SK-N-SH treated with all-trans-retinoic acid at 6 μM for 48 hours (cell line): ENCODE data around the gene NAA38.

Experiments
- ATAC-seq: fragments of 200-7000 bp; cut with Tn5 transposase; 3 replicates; pipeline ENCODE4 v1.9.1; 2020; ENCODE audit warnings: mild to moderate bottlenecking, moderate library complexity
- ARNTL ChIP-seq: fragments of 450-650 bp; formaldehyde crosslinking; IDR thresholded peaks from 2 replicates; pipeline ENCODE4 v1.5.0; 2020; ENCODE audit warnings: low read depth, mild to moderate bottlenecking, moderate library complexity, borderline replicate concordance
- BACH2 ChIP-seq: fragments of 250-450 bp; sonication (Bioruptor Pico); IDR thresholded peaks from 2 replicates; pipeline ENCODE4 v1.9.0; 2021; ENCODE audit warnings: mild to moderate bottlenecking, borderline replicate concordance
- CREB5 ChIP-seq: fragments of 250-450 bp; sonication (Bioruptor Pico); IDR thresholded peaks from 2 replicates; pipeline ENCODE4 v1.5.1; 2020; ENCODE audit warnings: low read depth, mild to moderate bottlenecking, moderate library complexity
- CSDC2 ChIP-seq: fragments of 250-450 bp; sonication (Bioruptor Pico); IDR thresholded peaks from 2 replicates; pipeline ENCODE4 v1.5.0; 2020; ENCODE audit warnings: mild to moderate bottlenecking, moderate library complexity
- ESRRG ChIP-seq: fragments of 250-450 bp; sonication (Bioruptor Pico); IDR thresholded peaks from 2 replicates; pipeline ENCODE4 v1.6.1; 2021; ENCODE audit warnings: mild to moderate bottlenecking
- GLIS3 ChIP-seq: fragments of 250-450 bp; sonication (Bioruptor Pico); IDR thresholded peaks from 2 replicates; pipeline ENCODE4 v1.5.0; 2020; ENCODE audit warnings: mild to moderate bottlenecking, moderate library complexity
- ISL1 ChIP-seq: fragments of 250-450 bp; sonication (Bioruptor Pico); IDR thresholded peaks from 2 replicates; pipeline ENCODE4 v2.1.2; 2022; ENCODE audit warnings: mild to moderate bottlenecking, moderate library complexity
- PATZ1 ChIP-seq: fragments of 250-450 bp; sonication (Bioruptor Pico); IDR thresholded peaks from 2 replicates; pipeline ENCODE4 v1.8.0; 2020; ENCODE audit warnings: mild to moderate bottlenecking, moderate library complexity, borderline replicate concordance
- POU6F1 ChIP-seq: fragments of 250-450 bp; sonication (Bioruptor Pico); IDR thresholded peaks from 2 replicates; pipeline ENCODE4 v1.8.0; 2021; ENCODE audit warnings: low read depth, mild to moderate bottlenecking, moderate library complexity, borderline replicate concordance
- RARB ChIP-seq: fragments of 250-450 bp; sonication (Bioruptor Pico); IDR thresholded peaks from 2 replicates; pipeline ENCODE4 v1.8.0; 2021; ENCODE audit warnings: mild to moderate bottlenecking, moderate library complexity
- SNAI2 ChIP-seq: fragments of 250-450 bp; sonication (Bioruptor Pico); IDR thresholded peaks from 2 replicates; pipeline ENCODE4 v1.5.0; 2020; ENCODE audit warnings: mild to moderate bottlenecking, moderate library complexity
- TCF4 ChIP-seq: fragments of 250-450 bp; sonication (Bioruptor Pico); IDR thresholded peaks from 2 replicates; pipeline ENCODE4 v1.8.0; 2021; ENCODE audit warnings: mild to moderate bottlenecking, moderate library complexity, borderline replicate concordance
- TOX ChIP-seq: fragments of 250-450 bp; sonication (Bioruptor Pico); IDR thresholded peaks from 2 replicates; pipeline ENCODE4 v1.8.0; 2021; ENCODE audit warnings: mild to moderate bottlenecking, moderate library complexity, borderline replicate concordance
- ZC3H10 ChIP-seq: fragments of 250-450 bp; sonication (Bioruptor Pico); IDR thresholded peaks from 2 replicates; pipeline ENCODE4 v1.5.1; 2021; ENCODE audit warnings: mild to moderate bottlenecking, moderate library complexity
- ZFP3 ChIP-seq: fragments of 250-450 bp; sonication (Bioruptor Pico); IDR thresholded peaks from 2 replicates; pipeline ENCODE4 v1.5.0; 2020; ENCODE audit warnings: mild to moderate bottlenecking, moderate library complexity
- ZFP30 ChIP-seq: fragments of 450-650 bp; formaldehyde crosslinking; IDR thresholded peaks from 2 replicates; pipeline ENCODE4 v1.5.0; 2022; ENCODE audit warnings: mild to moderate bottlenecking, moderate library complexity
- ZNF70 ChIP-seq: fragments of 450-650 bp; formaldehyde crosslinking; IDR thresholded peaks from 2 replicates; pipeline ENCODE4 v1.5.0; 2020; ENCODE audit warnings: mild to moderate bottlenecking, moderate library complexity
- ZNF8 ChIP-seq: fragments of 450-650 bp; formaldehyde crosslinking; IDR thresholded peaks from 2 replicates; pipeline ENCODE4 v1.5.0; 2020; ENCODE audit warnings: mild to moderate bottlenecking, moderate library complexity
- TF ChIP-seq, protein P1 (sequence below): fragments of 250-450 bp; sonication (Bioruptor Pico); IDR thresholded peaks from 2 replicates; pipeline ENCODE4 v1.5.0; 2020; ENCODE audit warnings: mild to moderate bottlenecking, moderate library complexity
- TF ChIP-seq, protein P2 (sequence below): fragments of 250-450 bp; sonication (Bioruptor Pico); IDR thresholded peaks from 2 replicates; pipeline ENCODE4 v1.5.1; 2021; ENCODE audit warnings: mild to moderate bottlenecking, moderate library complexity

The NAA38 gene

DNA sequence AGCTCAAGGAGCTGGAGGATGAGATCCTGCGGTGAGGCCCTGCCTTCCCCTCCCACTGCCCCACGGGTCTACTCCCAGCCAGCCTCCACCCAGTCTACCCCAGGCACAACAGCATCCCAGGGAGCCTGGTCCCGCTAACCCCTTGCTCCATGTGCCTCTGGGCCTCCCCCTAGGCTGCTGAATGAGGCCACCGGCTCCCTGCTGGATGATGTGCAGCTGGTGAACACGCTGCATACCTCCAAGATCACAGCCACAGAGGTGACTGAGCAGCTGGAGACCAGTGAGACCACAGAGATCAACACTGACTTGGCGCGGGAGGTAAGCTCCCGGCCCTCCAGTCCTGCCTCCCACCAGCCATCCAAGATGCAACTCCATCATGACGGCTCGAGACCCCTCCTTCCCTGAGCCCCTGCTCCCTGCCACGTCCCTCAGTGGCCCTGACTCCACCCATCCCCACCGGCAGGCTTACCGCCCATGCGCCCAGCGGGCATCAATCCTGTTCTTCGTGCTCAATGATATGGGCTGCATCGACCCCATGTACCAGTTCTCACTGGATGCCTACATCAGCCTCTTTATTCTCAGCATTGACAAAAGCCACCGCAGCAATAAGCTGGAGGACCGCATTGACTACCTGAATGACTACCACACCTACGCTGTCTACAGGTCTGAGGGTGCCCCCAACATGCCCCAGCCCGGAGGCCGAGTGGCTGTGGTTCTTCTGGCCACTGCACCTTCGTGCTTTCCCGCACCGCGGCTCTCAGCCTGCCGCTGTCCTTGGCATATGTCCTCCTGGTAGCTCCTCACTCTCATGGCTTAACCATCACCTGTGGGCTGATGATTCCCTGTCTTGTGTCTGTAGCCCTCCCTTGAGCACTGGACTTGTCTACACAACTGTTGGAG, 38.4 kb downstream of the NAA38 start:
- TF ChIP-seq ZFP30 (no peak), PATZ1 (CRISPR knock-in tag) (no peak), ESRRG (CRISPR knock-in tag) (no peak), ZNF70 (CRISPR knock-in tag) (no peak), ZFP3 (CRISPR knock-in tag) (no peak), POU6F1 (CRISPR knock-in tag) (no peak), ZNF8 (CRISPR knock-in tag) (no peak), ISL1 (CRISPR knock-in tag) (no peak), TCF4 (CRISPR knock-in tag) (no peak), GLIS3 (no peak), CSDC2 (CRISPR knock-in tag) (no peak)
- TF ChIP-seq, protein P1, sequence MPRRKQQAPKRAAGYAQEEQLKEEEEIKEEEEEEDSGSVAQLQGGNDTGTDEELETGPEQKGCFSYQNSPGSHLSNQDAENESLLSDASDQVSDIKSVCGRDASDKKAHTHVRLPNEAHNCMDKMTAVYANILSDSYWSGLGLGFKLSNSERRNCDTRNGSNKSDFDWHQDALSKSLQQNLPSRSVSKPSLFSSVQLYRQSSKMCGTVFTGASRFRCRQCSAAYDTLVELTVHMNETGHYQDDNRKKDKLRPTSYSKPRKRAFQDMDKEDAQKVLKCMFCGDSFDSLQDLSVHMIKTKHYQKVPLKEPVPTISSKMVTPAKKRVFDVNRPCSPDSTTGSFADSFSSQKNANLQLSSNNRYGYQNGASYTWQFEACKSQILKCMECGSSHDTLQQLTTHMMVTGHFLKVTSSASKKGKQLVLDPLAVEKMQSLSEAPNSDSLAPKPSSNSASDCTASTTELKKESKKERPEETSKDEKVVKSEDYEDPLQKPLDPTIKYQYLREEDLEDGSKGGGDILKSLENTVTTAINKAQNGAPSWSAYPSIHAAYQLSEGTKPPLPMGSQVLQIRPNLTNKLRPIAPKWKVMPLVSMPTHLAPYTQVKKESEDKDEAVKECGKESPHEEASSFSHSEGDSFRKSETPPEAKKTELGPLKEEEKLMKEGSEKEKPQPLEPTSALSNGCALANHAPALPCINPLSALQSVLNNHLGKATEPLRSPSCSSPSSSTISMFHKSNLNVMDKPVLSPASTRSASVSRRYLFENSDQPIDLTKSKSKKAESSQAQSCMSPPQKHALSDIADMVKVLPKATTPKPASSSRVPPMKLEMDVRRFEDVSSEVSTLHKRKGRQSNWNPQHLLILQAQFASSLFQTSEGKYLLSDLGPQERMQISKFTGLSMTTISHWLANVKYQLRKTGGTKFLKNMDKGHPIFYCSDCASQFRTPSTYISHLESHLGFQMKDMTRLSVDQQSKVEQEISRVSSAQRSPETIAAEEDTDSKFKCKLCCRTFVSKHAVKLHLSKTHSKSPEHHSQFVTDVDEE (CRISPR knock-in tag) = no peak
- TF ChIP-seq, all 23 proteins: peak for 0

DNA sequence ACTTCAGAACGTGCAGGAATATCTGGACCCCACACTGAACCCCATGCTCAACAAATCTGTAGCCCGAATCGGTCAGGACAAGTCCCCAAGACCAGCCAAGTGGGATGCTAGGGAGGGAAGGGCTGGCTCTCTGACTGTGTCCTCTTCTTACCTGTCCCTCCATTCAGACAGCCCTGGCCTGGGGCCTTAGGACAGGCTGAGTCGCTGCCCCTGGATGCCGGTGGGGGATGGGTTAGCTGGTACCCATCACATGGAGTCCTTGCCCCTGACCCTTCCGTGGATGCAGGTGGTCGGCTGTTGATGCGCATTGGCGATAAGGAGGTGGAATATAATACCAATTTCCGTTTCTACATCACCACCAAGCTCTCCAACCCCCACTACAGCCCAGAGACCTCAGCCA, 39.3 kb downstream of the NAA38 start:
- TF ChIP-seq POU6F1 (CRISPR knock-in tag) (no peak), RARB (CRISPR knock-in tag) (no peak), ISL1 (CRISPR knock-in tag) (no peak), TOX (CRISPR knock-in tag) (no peak), CSDC2 (CRISPR knock-in tag) (no peak), ZNF70 (CRISPR knock-in tag) (no peak), ZFP3 (CRISPR knock-in tag) (no peak), CREB5 (CRISPR knock-in tag) (no peak), GLIS3 (no peak), ARNTL (CRISPR knock-in tag) (no peak), ZC3H10 (CRISPR knock-in tag) (no peak), SNAI2 (CRISPR knock-in tag) (no peak), ESRRG (CRISPR knock-in tag) (no peak), ZFP30 (no peak), BACH2 (CRISPR knock-in tag) (no peak)
- TF ChIP-seq, protein P2, sequence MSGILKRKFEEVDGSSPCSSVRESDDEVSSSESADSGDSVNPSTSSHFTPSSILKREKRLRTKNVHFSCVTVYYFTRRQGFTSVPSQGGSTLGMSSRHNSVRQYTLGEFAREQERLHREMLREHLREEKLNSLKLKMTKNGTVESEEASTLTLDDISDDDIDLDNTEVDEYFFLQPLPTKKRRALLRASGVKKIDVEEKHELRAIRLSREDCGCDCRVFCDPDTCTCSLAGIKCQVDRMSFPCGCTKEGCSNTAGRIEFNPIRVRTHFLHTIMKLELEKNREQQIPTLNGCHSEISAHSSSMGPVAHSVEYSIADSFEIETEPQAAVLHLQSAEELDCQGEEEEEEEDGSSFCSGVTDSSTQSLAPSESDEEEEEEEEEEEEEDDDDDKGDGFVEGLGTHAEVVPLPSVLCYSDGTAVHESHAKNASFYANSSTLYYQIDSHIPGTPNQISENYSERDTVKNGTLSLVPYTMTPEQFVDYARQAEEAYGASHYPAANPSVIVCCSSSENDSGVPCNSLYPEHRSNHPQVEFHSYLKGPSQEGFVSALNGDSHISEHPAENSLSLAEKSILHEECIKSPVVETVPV (CRISPR knock-in tag) = no peak
- TF ChIP-seq, protein P1 (CRISPR knock-in tag) = no peak
- ATAC-seq = no peak

More for the DNA sequence above, 38.4 kb downstream of the NAA38 start:
- no peak for ATAC-seq
